WTC11 (cell line): ENCODE results near the gene DTD1. TPM values are rescaled to one million over a fixed set of nuclear protein-coding genes. Genes with fewer than 3 reads are reported as not detected.

Source experiments
- ATAC-seq: fragments of 200-7000 bp; cut with Tn5 transposase; 2 replicates; pipeline ENCODE4 v1.10.0; 2021; ENCODE audit warnings: mild to moderate bottlenecking, moderate library complexity
- CTCF ChIA-PET: fragments of 300-600 bp; sonication (Branson Sonifier 250); formaldehyde crosslinking; loops from one replicate; lab custom pipeline; 2021; ENCODE audit warnings: antibody characterized with exemption; lab: Charles Lee
- POLR2A ChIA-PET: fragments of 350-600 bp; sonication (Branson Sonifier 250); formaldehyde crosslinking; loops from one replicate; lab custom pipeline; 2021; ENCODE audit warnings: antibody characterized with exemption; lab: Charles Lee
- DNase-seq: peaks from one replicate; pipeline ENCODE4 v3.0.0; 2021; ENCODE audit warnings: low spot score
- H3K27ac Mint-ChIP-seq: 2 replicates; pipeline ENCODE4 v1.8.0; 2021; ENCODE audit warnings: mixed read lengths
- H3K27me3 Mint-ChIP-seq: 2 replicates; pipeline ENCODE4 v1.8.0; 2021; ENCODE audit warnings: low read depth, mild to moderate bottlenecking, moderate library complexity, mixed read lengths
- H3K36me3 Mint-ChIP-seq: 2 replicates; pipeline ENCODE4 v1.8.0; 2021; ENCODE audit warnings: mixed read lengths
- H3K4me1 Mint-ChIP-seq: 2 replicates; pipeline ENCODE4 v1.8.0; 2022; ENCODE audit warnings: mixed read lengths
- H3K4me3 Mint-ChIP-seq: 2 replicates; pipeline ENCODE4 v1.8.0; 2021; ENCODE audit warnings: mild to moderate bottlenecking, moderate library complexity, mixed read lengths
- H3K9me3 Mint-ChIP-seq: 2 replicates; pipeline ENCODE4 v1.8.0; 2021; ENCODE audit warnings: mixed read lengths
- ARID4B ChIP-seq: sonication (generic); formaldehyde crosslinking; IDR thresholded peaks from 2 replicates; pipeline ENCODE4 v1.8.0; 2023; ENCODE audit warnings: missing genetic modification reagents, mild to moderate bottlenecking, borderline replicate concordance
- ATF3 ChIP-seq: sonication (generic); formaldehyde crosslinking; conservative IDR thresholded peaks from 2 replicates; pipeline ENCODE4 v1.8.1; 2022; ENCODE audit warnings: mild to moderate bottlenecking, missing genetic modification reagents
- CTCF ChIP-seq: fragments of 200-600 bp; IDR thresholded peaks from 2 replicates; pipeline ENCODE4 v1.8.0; 2022; ENCODE audit warnings: antibody characterized with exemption
- E2F5 ChIP-seq: sonication (generic); formaldehyde crosslinking; IDR thresholded peaks from 2 replicates; pipeline ENCODE4 v1.8.1; 2022; ENCODE audit warnings: mild to moderate bottlenecking, moderate library complexity, missing genetic modification reagents
- ELF4 ChIP-seq: sonication (generic); formaldehyde crosslinking; IDR thresholded peaks from 2 replicates; pipeline ENCODE4 v1.8.1; 2022; ENCODE audit warnings: low read depth, mild to moderate bottlenecking, moderate library complexity, missing genetic modification reagents
- GABPB1 ChIP-seq: sonication (generic); formaldehyde crosslinking; IDR thresholded peaks from 2 replicates; pipeline ENCODE4 v1.8.1; 2023; ENCODE audit warnings: mild to moderate bottlenecking, missing genetic modification reagents
- HMGA2 ChIP-seq: fragments of 250-450 bp; sonication (Bioruptor Pico); IDR thresholded peaks from 2 replicates; pipeline ENCODE4 v1.4.0; 2021; ENCODE audit warnings: mild to moderate bottlenecking, moderate library complexity
- HMGXB4 ChIP-seq: sonication (generic); formaldehyde crosslinking; IDR thresholded peaks from 2 replicates; pipeline ENCODE4 v1.8.1; 2023; ENCODE audit warnings: mild to moderate bottlenecking, moderate library complexity, missing genetic modification reagents
- KAT7 ChIP-seq: sonication (generic); formaldehyde crosslinking; IDR thresholded peaks from 2 replicates; pipeline ENCODE4 v1.8.1; 2023; ENCODE audit warnings: missing genetic modification reagents, mild to moderate bottlenecking, borderline replicate concordance
- MAX ChIP-seq: sonication (generic); formaldehyde crosslinking; IDR thresholded peaks from 2 replicates; pipeline ENCODE4 v1.8.0; 2022; ENCODE audit warnings: mild to moderate bottlenecking, missing genetic modification reagents
- NFE2L1 ChIP-seq: sonication (generic); formaldehyde crosslinking; IDR thresholded peaks from 2 replicates; pipeline ENCODE4 v1.8.1; 2023; ENCODE audit warnings: missing genetic modification reagents
- NFYB ChIP-seq: sonication (generic); formaldehyde crosslinking; conservative IDR thresholded peaks from 2 replicates; pipeline ENCODE4 v1.8.0; 2022; ENCODE audit warnings: low read depth, missing genetic modification reagents
- NR2C2 ChIP-seq: sonication (generic); formaldehyde crosslinking; IDR thresholded peaks from 2 replicates; pipeline ENCODE4 v1.8.0; 2022; ENCODE audit warnings: mild to moderate bottlenecking, missing genetic modification reagents
- NR3C1 ChIP-seq: sonication (generic); formaldehyde crosslinking; conservative IDR thresholded peaks from 2 replicates; pipeline ENCODE4 v1.8.1; 2023; ENCODE audit warnings: low read depth, mild to moderate bottlenecking, missing genetic modification reagents
- PRDM15 ChIP-seq: sonication (generic); formaldehyde crosslinking; IDR thresholded peaks from 2 replicates; pipeline ENCODE4 v1.8.0; 2022; ENCODE audit warnings: missing genetic modification reagents
- TEAD4 ChIP-seq: sonication (generic); formaldehyde crosslinking; IDR thresholded peaks from 2 replicates; pipeline ENCODE4 v1.8.0; 2022; ENCODE audit warnings: mild to moderate bottlenecking, missing genetic modification reagents
- ZBTB43 ChIP-seq: sonication (generic); formaldehyde crosslinking; IDR thresholded peaks from 2 replicates; pipeline ENCODE4 v1.8.1; 2023; ENCODE audit warnings: mild to moderate bottlenecking, missing genetic modification reagents
- ZNF219 ChIP-seq: sonication (generic); formaldehyde crosslinking; IDR thresholded peaks from 2 replicates; pipeline ENCODE4 v1.8.0; 2023; ENCODE audit warnings: missing genetic modification reagents, mild to moderate bottlenecking, borderline replicate concordance
- ZNF232 ChIP-seq: sonication (generic); formaldehyde crosslinking; IDR thresholded peaks from 2 replicates; pipeline ENCODE4 v1.8.0; 2022; ENCODE audit warnings: mild to moderate bottlenecking, missing genetic modification reagents
- ZNF317 ChIP-seq: sonication (generic); formaldehyde crosslinking; IDR thresholded peaks from 2 replicates; pipeline ENCODE4 v1.8.1; 2023; ENCODE audit warnings: low read depth, mild to moderate bottlenecking, moderate library complexity, missing genetic modification reagents, borderline replicate concordance
- total RNA-seq: library from RNA; stranded (reverse); gene quantifications from 3 replicates; pipeline ENCODE4 v1.2.3, GENCODE V29; 2021

Gene DTD1
- total RNA-seq, 1 experiment from 2014 or later, result 71.1 TPM

GRCh38 chr20:18705490-18705889 lies 117.6 kb downstream of the DTD1 start:
- DNase-seq (no peak), ATAC-seq (no peak)
- Mint-ChIP-seq H3K27me3 (no peaks in the 10 kb centered on the region; the same call in 1 of the 2 replicates), H3K9me3 (no peaks in the 10 kb centered on the region), H3K27ac (no peak overlapping the region), H3K4me3 (no peak overlapping the region), H3K4me1 (peaks cover 20% of the 10 kb centered on the region), H3K36me3 (no peaks in the 10 kb centered on the region)
- TF ChIP-seq E2F5 (CRISPR knock-in tag) (no peak), HMGXB4 (CRISPR knock-in tag) (no peak), ATF3 (no peak), NFYB (no peak), PRDM15 (CRISPR knock-in tag) (no peak), NFE2L1 (CRISPR knock-in tag) (no peak), TEAD4 (no peak), HMGA2 (no peak), ZNF219 (CRISPR knock-in tag) (no peak), GABPB1 (CRISPR knock-in tag) (no peak), NR3C1 (CRISPR knock-in tag) (no peak), ZNF317 (CRISPR knock-in tag) (no peak), NR2C2 (CRISPR knock-in tag) (no peak), KAT7 (no peak), CTCF (no peak), ARID4B (no peak), MAX (CRISPR knock-in tag) (no peak), ZBTB43 (CRISPR knock-in tag) (no peak), ELF4 (CRISPR knock-in tag) (no peak), ZNF232 (no peak)
- ChIA-PET CTCF (interaction anchor here (1.3 to 3.1 kb wide), 3 partner anchors 73 to 368 kb away, joined by 3 to 10 read pairs (median 5); no protein-coding TSS in a partner anchor), POLR2A (interaction anchor here (0.9 kb wide), 1 partner anchor 13 kb away, joined by 3 read pairs; no protein-coding TSS in a partner anchor)
